ENCODE data around the gene ACBD7. TPM values are rescaled to one million over a fixed set of nuclear protein-coding genes. Genes with fewer than 3 reads are reported as not detected.

The ACBD7 gene
- total RNA-seq, 1 experiment from 2014 or later: 1.8 TPM

GRCh38 chr10:15124190-15124589 is 35.6 kb upstream of the ACBD7 start:
- Histone ChIP-seq H3K36me3 (ENCODE audit: control insufficient read depth, insufficient read depth, low read length) (no peaks in the 10 kb centered on the region; the same call in 1 of the 2 replicates), H3K9me3 (ENCODE audit: control insufficient read depth, insufficient read depth, low read depth, low read length) (no peaks in the 10 kb centered on the region), H3K27ac (ENCODE audit: low read length) (no peak overlapping the region), H3K4me1 (ENCODE audit: control insufficient read depth, insufficient read depth, low read length) (no peaks in the 10 kb centered on the region), H3K4me3 (ENCODE audit: low read depth in 2 of 2, low read length in 2 of 2) (no peak overlapping the region), H3K27me3 (ENCODE audit: control insufficient read depth, insufficient read depth, low read length) (no peaks in the 10 kb centered on the region)
- ATAC-seq (no peak), DNase-seq (ENCODE audit: low read depth, low spot score) (no peak)
- POLR2A ChIA-PET: interaction anchor here (0.6 kb wide), 1 partner anchor 20 kb away, joined by 6 read pairs; no protein-coding TSS in a partner anchor
- TSS peak; percentile 36 for BruUV-seq (replicated peaks)
- no peak for TF ChIP-seq POLR2AphosphoS5 (IDR thresholded peaks at IDR 0.05; ENCODE audit: low read depth, low read length)
- TF ChIP-seq, protein P1, sequence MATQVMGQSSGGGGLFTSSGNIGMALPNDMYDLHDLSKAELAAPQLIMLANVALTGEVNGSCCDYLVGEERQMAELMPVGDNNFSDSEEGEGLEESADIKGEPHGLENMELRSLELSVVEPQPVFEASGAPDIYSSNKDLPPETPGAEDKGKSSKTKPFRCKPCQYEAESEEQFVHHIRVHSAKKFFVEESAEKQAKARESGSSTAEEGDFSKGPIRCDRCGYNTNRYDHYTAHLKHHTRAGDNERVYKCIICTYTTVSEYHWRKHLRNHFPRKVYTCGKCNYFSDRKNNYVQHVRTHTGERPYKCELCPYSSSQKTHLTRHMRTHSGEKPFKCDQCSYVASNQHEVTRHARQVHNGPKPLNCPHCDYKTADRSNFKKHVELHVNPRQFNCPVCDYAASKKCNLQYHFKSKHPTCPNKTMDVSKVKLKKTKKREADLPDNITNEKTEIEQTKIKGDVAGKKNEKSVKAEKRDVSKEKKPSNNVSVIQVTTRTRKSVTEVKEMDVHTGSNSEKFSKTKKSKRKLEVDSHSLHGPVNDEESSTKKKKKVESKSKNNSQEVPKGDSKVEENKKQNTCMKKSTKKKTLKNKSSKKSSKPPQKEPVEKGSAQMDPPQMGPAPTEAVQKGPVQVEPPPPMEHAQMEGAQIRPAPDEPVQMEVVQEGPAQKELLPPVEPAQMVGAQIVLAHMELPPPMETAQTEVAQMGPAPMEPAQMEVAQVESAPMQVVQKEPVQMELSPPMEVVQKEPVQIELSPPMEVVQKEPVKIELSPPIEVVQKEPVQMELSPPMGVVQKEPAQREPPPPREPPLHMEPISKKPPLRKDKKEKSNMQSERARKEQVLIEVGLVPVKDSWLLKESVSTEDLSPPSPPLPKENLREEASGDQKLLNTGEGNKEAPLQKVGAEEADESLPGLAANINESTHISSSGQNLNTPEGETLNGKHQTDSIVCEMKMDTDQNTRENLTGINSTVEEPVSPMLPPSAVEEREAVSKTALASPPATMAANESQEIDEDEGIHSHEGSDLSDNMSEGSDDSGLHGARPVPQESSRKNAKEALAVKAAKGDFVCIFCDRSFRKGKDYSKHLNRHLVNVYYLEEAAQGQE (IDR thresholded peaks at IDR 0.05; ENCODE audit: insufficient read depth in 1 of 2, low read depth in 2 of 2, low read length in 1 of 2): no peak
- TF ChIP-seq SIN3A (IDR thresholded peaks at IDR 0.05; ENCODE audit: borderline replicate concordance, insufficient read depth, low read depth, low read length): no peak
- TF ChIP-seq TCF7L2 (IDR thresholded peaks at IDR 0.05; ENCODE audit: low read depth, low read length): no peak
- TF ChIP-seq CTCF (IDR thresholded peaks at IDR 0.05): no peak
- intact Hi-C loops (cut with micrococcal nuclease; ENCODE audit: unreplicated experiment): no loop called here
- in situ Hi-C loops (cut with HindIII; ENCODE audit: low pct_unique_long_range_greater_than_20kb, low sequenced_read_pairs): no loop called here
- CTCF ChIA-PET: no interaction called here

- Histone ChIP-seq H3K4me3 (ENCODE audit: low read depth in 2 of 2, low read length in 2 of 2) (no peak overlapping the region), H3K9me3 (ENCODE audit: control insufficient read depth, insufficient read depth, low read depth, low read length) (no peaks in the 10 kb centered on the region), H3K36me3 (ENCODE audit: control insufficient read depth, insufficient read depth, low read length) (no peaks in the 10 kb centered on the region; the same call in 1 of the 2 replicates), H3K4me1 (ENCODE audit: control insufficient read depth, insufficient read depth, low read length) (no peaks in the 10 kb centered on the region), H3K27me3 (ENCODE audit: control insufficient read depth, insufficient read depth, low read length) (no peaks in the 10 kb centered on the region), H3K27ac (ENCODE audit: low read length) (no peak overlapping the region)
- TF ChIP-seq SIN3A (IDR thresholded peaks at IDR 0.05; ENCODE audit: borderline replicate concordance, insufficient read depth, low read depth, low read length) (no peak), CTCF (IDR thresholded peaks at IDR 0.05) (no peak), TCF7L2 (IDR thresholded peaks at IDR 0.05; ENCODE audit: low read depth, low read length) (no peak), POLR2AphosphoS5 (IDR thresholded peaks at IDR 0.05; ENCODE audit: low read depth, low read length) (no peak)
- TF ChIP-seq, protein P1 (IDR thresholded peaks at IDR 0.05; ENCODE audit: insufficient read depth in 1 of 2, low read depth in 2 of 2, low read length in 1 of 2): no peak
- intact Hi-C loops (cut with micrococcal nuclease; ENCODE audit: unreplicated experiment) (no loop called here), in situ Hi-C loops (cut with HindIII; ENCODE audit: low pct_unique_long_range_greater_than_20kb, low sequenced_read_pairs) (no loop called here)
- BruUV-seq (replicated peaks): no TSS peak
- no peak for ATAC-seq
- DNase-seq (ENCODE audit: low read depth, low spot score): no peak
- POLR2A ChIA-PET: interaction anchor here (0.6 kb wide), 1 partner anchor 19 kb away, joined by 6 read pairs; no protein-coding TSS in a partner anchor
- CTCF ChIA-PET: no interaction called here
Measured at GRCh38 chr10:15123749-15124184, 35.2 kb upstream of the ACBD7 start.

Measured in Panc1 (cell line).